Kidney (tissue), 14 donors: ENCODE results near the gene APOA4. TPM values are rescaled to one million over a fixed set of nuclear protein-coding genes. Genes with fewer than 3 reads are reported as not detected.

Experiments
- DNase-seq, 5 donors: peaks; one replicate each; pipeline ENCODE4 v3.0.0-alpha.2; 2013 to 2020
- FAIRE-seq: peaks from 2 replicates; lab custom pipeline; 2012; peaks lifted over from hg19 to GRCh38; lab: Jason Lieb, UNC
- H3K27ac ChIP-seq, 2 donors: one replicate each; pipeline ENCODE4 v1.7.0; 2013; ENCODE audit warnings: low read depth in 2 of 2, low read length in 2 of 2, inconsistent platforms in 1 of 2
- H3K27me3 ChIP-seq: one replicate; pipeline ENCODE4 v1.7.1; 2013; ENCODE audit warnings: low read length, inconsistent platforms; ENCODE audit not compliant: control insufficient read depth, insufficient read depth
- H3K36me3 ChIP-seq, 3 donors: one replicate each; pipeline versions ENCODE4 v1.7.0 to v1.7.1; 2013; ENCODE audit warnings: low read length in 3 of 3, control low read depth in 1 of 3, inconsistent platforms in 1 of 3; ENCODE audit not compliant: insufficient read depth in 3 of 3, control insufficient read depth in 2 of 3
- H3K4me1 ChIP-seq, 3 donors: one replicate each; pipeline versions ENCODE4 v1.7.0 to v1.7.1; 2013; ENCODE audit warnings: low read length in 3 of 3, inconsistent platforms in 1 of 3, low read depth in 1 of 3; ENCODE audit not compliant: control insufficient read depth in 2 of 3, insufficient read depth in 2 of 3
- H3K4me3 ChIP-seq, 3 donors: one replicate each; pipeline versions ENCODE4 v1.7.0 to v1.8.1; 2013; ENCODE audit warnings: low read length in 3 of 3, control low read depth in 1 of 3, inconsistent platforms in 1 of 3
- H3K9ac ChIP-seq, 3 donors: one replicate each; pipeline versions ENCODE4 v1.7.0 to v1.7.1; 2013; ENCODE audit warnings: low read length in 3 of 3, control low read depth in 1 of 3, inconsistent platforms in 1 of 3
- H3K9me3 ChIP-seq, 3 donors: one replicate each; pipeline versions ENCODE4 v1.7.0 to v1.7.1; 2013; ENCODE audit warnings: low read length in 3 of 3, control low read depth in 1 of 3, inconsistent platforms in 1 of 3; ENCODE audit not compliant: control insufficient read depth in 2 of 3, insufficient read depth in 1 of 3
- CTCF ChIP-seq: IDR thresholded peaks from 3 replicates; pipeline ENCODE4 v1.5.1; 2012; ENCODE audit warnings: mild to moderate bottlenecking, moderate library complexity, borderline replicate concordance; ENCODE audit not compliant: insufficient read depth; ENCODE audit errors: extremely low read depth
- intact Hi-C: fragments of 100-400 bp; cut with DNase I; formaldehyde crosslinking; loops from one replicate; pipeline ENCODE4 v1.11.1; 2022
- polyA plus RNA-seq: library from polyadenylated mRNA; stranded (reverse); fragments of 350-450 nt; fragmentation: Illumina TruSeq; extraction: RNeasy Lipid Tissue Mini Kit (QIAGEN cat#74804); gene quantifications from one replicate; pipeline ENCODE4 v1.2.3, GENCODE V29; 2014; ENCODE audit warnings: low read depth, low replicate concordance; ENCODE audit not compliant: insufficient read depth
- total RNA-seq: library from RNA; stranded (reverse); fragmentation: NEBNext Ultra II Directional; extraction: Animal tissue kit (Norgen Biotek cat#: 25700); gene quantifications from one replicate; pipeline ENCODE4 v1.2.1, GENCODE V29; 2021
- donor health status: control.
- donor health status: control.
- donor health status: control.
- donor health status: control.
- donor health status: control.
- donor health status: DM: yes; HTN: yes; CAD: no.
- donor health status: Normal renal cell carcinoma (clear cell type).

The APOA4 gene
- total and polyA plus RNA-seq, 2 donors from 2014 or later, result 0.80 TPM; not detected in 1

- Histone ChIP-seq H3K4me3 (peak overlapping the region; percentile 88 to 94 (median 92)), H3K27ac (no peak overlapping the region), H3K4me1 (peaks cover 0 to 17% (median 16%) of the 10 kb centered on the region in 3 donors), H3K27me3 (no peaks in the 10 kb centered on the region), H3K36me3 (peaks cover 7 to 38% (median 31%) of the 10 kb centered on the region in 3 donors), H3K9me3 (no peaks in the 10 kb centered on the region), H3K9ac (peak overlapping the region; percentile 59 to 83 (median 73))
- intact Hi-C loops, result no loop called here
- no peak for FAIRE-seq
- no peak for DNase-seq
- no peak for TF ChIP-seq CTCF
These were observed 36.1 kb downstream of the APOA4 start for GRCh38 chr11:116786966-116787365.

GRCh38 chr11:116786326-116786725 is 36.8 kb downstream of the APOA4 start:
- H3K4me3 ChIP-seq, result peak overlapping the region in 1 of 3 donors; percentile 94
- peaks cover 7 to 39% (median 32%) of the 10 kb centered on the region in 3 donors for H3K36me3 ChIP-seq
- FAIRE-seq (no peak), DNase-seq (no peak)
- no peaks in the 10 kb centered on the region for H3K27me3 ChIP-seq
- no peak for TF ChIP-seq CTCF
- intact Hi-C loops, result no loop called here
- H3K9me3 ChIP-seq, result no peaks in the 10 kb centered on the region
- peaks cover 0 to 16% (median 15%) of the 10 kb centered on the region in 3 donors for H3K4me1 ChIP-seq
- no peak overlapping the region for H3K9ac ChIP-seq
- H3K27ac ChIP-seq, result no peak overlapping the region

- Histone ChIP-seq H3K27ac (no peak overlapping the region), H3K9ac (no peak overlapping the region), H3K4me1 (peaks cover 0 to 9% (median 7%) of the 10 kb centered on the region in 3 donors), H3K36me3 (peaks cover 7 to 54% (median 53%) of the 10 kb centered on the region in 3 donors), H3K4me3 (no peak overlapping the region), H3K27me3 (no peaks in the 10 kb centered on the region), H3K9me3 (no peaks in the 10 kb centered on the region)
- DNase-seq, result no peak
- intact Hi-C loops, result no loop called here
- no peak for FAIRE-seq
- no peak for TF ChIP-seq CTCF
These were observed 40.4 kb downstream of the APOA4 start for GRCh38 chr11:116782728-116783127.

- DNase-seq, result no peak
- no peak for TF ChIP-seq CTCF
- Histone ChIP-seq H3K36me3 (peaks cover 2 to 36% (median 31%) of the 10 kb centered on the region in 3 donors), H3K27me3 (no peaks in the 10 kb centered on the region), H3K27ac (no peak overlapping the region), H3K9me3 (no peaks in the 10 kb centered on the region), H3K9ac (no peak overlapping the region), H3K4me1 (no peaks in the 10 kb centered on the region), H3K4me3 (no peak overlapping the region)
- FAIRE-seq, result no peak
- intact Hi-C loops, result no loop called here
These were observed 44.5 kb downstream of the APOA4 start for GRCh38 chr11:116778556-116778955.
